ENCODE data around the gene CLDND2.
"Not testable (repeated sequence)": the region's sequence is repeated elsewhere in the genome, so short reads cannot be mapped to it uniquely, and the experiment has no call there.

DNA sequence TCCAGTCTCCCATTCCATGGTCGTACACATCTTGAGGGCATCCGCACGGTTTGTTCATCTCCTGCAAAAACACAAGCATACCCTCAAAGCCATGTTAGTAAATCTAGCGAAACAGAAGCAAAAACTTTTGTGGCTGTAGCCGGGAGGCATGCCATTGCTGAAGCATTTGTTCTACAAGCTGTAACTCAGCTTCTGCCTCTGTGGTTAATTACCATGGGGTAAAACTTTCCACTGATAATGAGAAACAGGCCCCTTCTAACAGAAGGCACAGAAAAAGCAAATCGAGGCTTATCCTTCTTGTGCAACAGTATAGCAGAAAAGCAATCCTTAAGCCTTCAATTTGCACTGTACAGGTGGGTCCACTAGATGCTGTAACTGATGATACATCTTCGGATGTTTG is 31.1 kb upstream of the CLDND2 start:
- not testable (repeated sequence) for TF ChIP-seq CTCF, POLR2A (IDR thresholded peaks at IDR 0.05)
